Measurements from ENCODE around the gene COL9A3. TPM values are rescaled to one million over a fixed set of nuclear protein-coding genes. Genes with fewer than 3 reads are reported as not detected.

COL9A3 gene
- total RNA-seq, 3 donors from 2014 or later (not counting 1 experiment from before 2014, with no cell fraction given), result 1.9 TPM; not detected in 2

- DNase-seq (peak; percentile 71 to 89), ATAC-seq (peak; percentile 73 to 80 (median 74))
- under 1% methylated on average over 77 of the region's 77 CpGs for whole genome bisulfite sequencing (ENCODE audit: insufficient coverage)
- no peaks in the 10 kb centered on the region for H3K27me3 Mint-ChIP-seq (ENCODE audit: low read depth in 2 of 2)
- peaks cover 47% of the 10 kb centered on the region for H3K4me1 ChIP-seq (ENCODE audit: control insufficient read depth, insufficient read depth, low read length)
- H3K36me3 Mint-ChIP-seq, result no peaks in the 10 kb centered on the region
- H3K9me3 ChIP-seq (ENCODE audit: control insufficient read depth, insufficient read depth, low read length), result no peaks in the 10 kb centered on the region
- peak within 1 kb of the TSS; percentile 67 for H3K4me3 ChIP-seq (ENCODE audit: low read length)
- peaks cover 34% of the 10 kb centered on the region for H3K36me3 ChIP-seq (ENCODE audit: control insufficient read depth, insufficient read depth, low read length)
- H3K27ac ChIP-seq (ENCODE audit: low read length), result peak within 1 kb of the TSS; percentile 79
- peak within 1 kb of the TSS; percentile 93 to 94 for H3K27ac Mint-ChIP-seq
- TF ChIP-seq CTCF (IDR thresholded peaks at IDR 0.05), result no peak
- no peaks in the 10 kb centered on the region for H3K9me3 Mint-ChIP-seq
- H3K4me1 Mint-ChIP-seq, result peaks cover 5 to 23% of the 10 kb centered on the region in 2 donors
- intact Hi-C loops (cut with micrococcal nuclease), result loop anchor here (1.0 to 10.0 kb wide), 2 partner anchors 10 to 130 kb away; partner anchors contain the start of gene GID8
- no peaks in the 10 kb centered on the region for H3K27me3 ChIP-seq (ENCODE audit: control insufficient read depth, insufficient read depth, low read length)
- H3K4me3 Mint-ChIP-seq, result peak within 1 kb of the TSS; percentile 96
These were observed 12.2 kb upstream of the COL9A3 start, which contains the start of gene OGFR for GRCh38 chr20:62804627-62805154. Gene OGFR, plus strand, starts transcription at chr20:62804835. Its CDS starts 25 bp downstream, at chr20:62804860.

DNA sequence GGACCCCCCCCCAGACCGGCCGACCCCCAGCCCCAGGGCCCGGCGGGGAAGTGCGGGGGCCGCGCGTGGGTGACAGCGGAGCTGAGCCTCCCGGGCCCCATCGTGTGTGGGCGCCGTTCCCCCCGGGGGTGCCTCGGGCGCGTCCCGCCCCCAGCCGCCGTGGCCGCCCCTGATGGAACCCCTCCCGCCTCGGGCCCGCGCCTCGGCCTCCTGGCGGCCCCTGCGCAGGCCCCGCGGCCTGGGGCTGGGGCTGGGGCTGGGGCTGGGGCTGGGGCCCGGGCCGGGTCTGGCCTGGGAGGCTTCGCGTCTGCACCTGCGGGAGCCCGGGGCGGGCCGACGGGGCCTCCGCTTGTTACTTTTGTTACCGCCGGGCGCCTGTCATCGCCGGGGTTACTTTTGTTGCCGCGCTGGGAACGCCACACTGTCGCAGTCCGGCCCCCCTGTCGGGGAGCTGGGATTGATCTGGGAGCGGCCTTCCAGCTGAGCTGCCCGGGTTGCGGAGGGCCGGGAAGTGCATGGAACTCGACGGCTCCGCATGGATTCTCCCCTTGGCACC is 11.6 kb upstream of the COL9A3 start:
- H3K27ac Mint-ChIP-seq, result peak overlapping the region; percentile 93 to 94
- DNase-seq, result peak in 1 of 2 donors; percentile 51
- no peaks in the 10 kb centered on the region for H3K27me3 Mint-ChIP-seq (ENCODE audit: low read depth in 2 of 2)
- intact Hi-C loops (cut with micrococcal nuclease), result loop anchor here (10.0 kb wide), 1 partner anchor 130 kb away; the partner anchor contains the start of gene GID8
- peaks cover 5 to 23% of the 10 kb centered on the region in 2 donors for H3K4me1 Mint-ChIP-seq
- Histone ChIP-seq H3K4me3 (ENCODE audit: low read length) (peak overlapping the region; percentile 67), H3K27me3 (ENCODE audit: control insufficient read depth, insufficient read depth, low read length) (no peaks in the 10 kb centered on the region), H3K27ac (ENCODE audit: low read length) (peak overlapping the region; percentile 51), H3K36me3 (ENCODE audit: control insufficient read depth, insufficient read depth, low read length) (peaks cover 35% of the 10 kb centered on the region), H3K4me1 (ENCODE audit: control insufficient read depth, insufficient read depth, low read length) (peaks cover 47% of the 10 kb centered on the region), H3K9me3 (ENCODE audit: control insufficient read depth, insufficient read depth, low read length) (no peaks in the 10 kb centered on the region)
- ATAC-seq, result peak; percentile 32 to 57 (median 54)
- peak overlapping the region; percentile 73 for H3K4me3 Mint-ChIP-seq
- H3K9me3 Mint-ChIP-seq, result no peaks in the 10 kb centered on the region
- TF ChIP-seq CTCF (IDR thresholded peaks at IDR 0.05), result no peak
- no peaks in the 10 kb centered on the region for H3K36me3 Mint-ChIP-seq
- WGBS (ENCODE audit: insufficient coverage), result under 1% methylated on average over 58 of the region's 58 CpGs

- DNase-seq (no peak), ATAC-seq (no peak)
- Histone ChIP-seq H3K27me3 (ENCODE audit: control insufficient read depth, insufficient read depth, low read length) (no peaks in the 10 kb centered on the region), H3K27ac (ENCODE audit: low read length) (peak overlapping the region; percentile 51), H3K4me1 (ENCODE audit: control insufficient read depth, insufficient read depth, low read length) (peaks cover 47% of the 10 kb centered on the region), H3K9me3 (ENCODE audit: control insufficient read depth, insufficient read depth, low read length) (no peaks in the 10 kb centered on the region), H3K36me3 (ENCODE audit: control insufficient read depth, insufficient read depth, low read length) (peaks cover 39% of the 10 kb centered on the region), H3K4me3 (ENCODE audit: low read length) (peak overlapping the region; percentile 67)
- H3K27ac Mint-ChIP-seq, result peak overlapping the region; percentile 29 to 78
- peak overlapping the region; percentile 73 for H3K4me3 Mint-ChIP-seq
- intact Hi-C loops (cut with micrococcal nuclease), result loop anchor here (10.0 kb wide), 1 partner anchor 129 kb away; the partner anchor contains the start of gene GID8
- 43% methylated on average over 25 of the region's 25 CpGs for WGBS (ENCODE audit: insufficient coverage)
- no peaks in the 10 kb centered on the region for H3K27me3 Mint-ChIP-seq (ENCODE audit: low read depth in 2 of 2)
- H3K9me3 Mint-ChIP-seq, result no peaks in the 10 kb centered on the region
- TF ChIP-seq CTCF (IDR thresholded peaks at IDR 0.05), result no peak
- no peaks in the 10 kb centered on the region for H3K36me3 Mint-ChIP-seq
- H3K4me1 Mint-ChIP-seq, result peaks cover 5 to 23% of the 10 kb centered on the region in 2 donors
These were observed 11.0 kb upstream of the COL9A3 start for GRCh38 chr20:62805711-62806382.

All from natural killer cell (primary cell).